Smooth muscle cell (in vitro differentiated cells): ENCODE results near the gene DRAM2. TPM values are rescaled to one million over a fixed set of nuclear protein-coding genes. Genes with fewer than 3 reads are reported as not detected.

Experiments used
- DNase-seq: peaks from one replicate; lab custom pipeline; 2025; ENCODE audit not compliant: unreplicated experiment; lab: John Stamatoyannopoulos, UW
- H2AFZ ChIP-seq: fragments of 200-600 bp; sonication (generic); 2 replicates; pipeline ENCODE4 v1.6.0; 2016; ENCODE audit warnings: antibody characterized with exemption, low read depth, mild to moderate bottlenecking
- H3F3A ChIP-seq: fragments of 200-600 bp; sonication (generic); 2 replicates; pipeline ENCODE4 v1.6.0; 2017; ENCODE audit warnings: antibody characterized with exemption, low read depth
- H3K27ac ChIP-seq: fragments of 200-600 bp; sonication (generic); 2 replicates; pipeline ENCODE4 v1.5.1; 2016; ENCODE audit warnings: low read depth, mild to moderate bottlenecking
- H3K27me3 ChIP-seq: fragments of 200-600 bp; sonication (generic); 2 replicates; pipeline ENCODE4 v1.6.1; 2016; ENCODE audit warnings: low read depth, mild to moderate bottlenecking
- H3K36me3 ChIP-seq: fragments of 200-600 bp; sonication (generic); 2 replicates; pipeline ENCODE4 v1.5.1; 2016; ENCODE audit warnings: low read depth
- H3K4me1 ChIP-seq: fragments of 200-600 bp; sonication (generic); 2 replicates; pipeline ENCODE4 v1.5.1; 2016; ENCODE audit warnings: low read depth
- H3K4me2 ChIP-seq: fragments of 200-600 bp; sonication (generic); 2 replicates; pipeline ENCODE4 v1.6.0; 2016; ENCODE audit warnings: mild to moderate bottlenecking
- H3K4me3 ChIP-seq: fragments of 200-600 bp; sonication (generic); 2 replicates; pipeline ENCODE4 v1.5.1; 2016; ENCODE audit warnings: mild to moderate bottlenecking
- H3K79me2 ChIP-seq: fragments of 200-600 bp; sonication (generic); 2 replicates; pipeline ENCODE4 v1.6.0; 2016; ENCODE audit warnings: low read depth, mild to moderate bottlenecking
- H3K9ac ChIP-seq: fragments of 200-600 bp; sonication (generic); 2 replicates; pipeline ENCODE4 v1.6.0; 2016; ENCODE audit warnings: low read depth
- H3K9me3 ChIP-seq: fragments of 200-600 bp; sonication (generic); replicated peaks from 2 replicates; pipeline ENCODE4 v1.5.1; 2016; ENCODE audit warnings: low read depth
- H4K20me1 ChIP-seq: fragments of 200-600 bp; sonication (generic); 2 replicates; pipeline ENCODE4 v1.6.0; 2016; ENCODE audit warnings: low read depth
- CTCF ChIP-seq: fragments of 200-600 bp; sonication (generic); IDR thresholded peaks from 2 replicates; pipeline ENCODE4 v1.5.1; 2017; ENCODE audit warnings: borderline replicate concordance, mild to moderate bottlenecking, antibody characterized with exemption; ENCODE audit not compliant: insufficient read depth, poor library complexity, severe bottlenecking
- WGBS: methylation state at CpG from one replicate; pipeline ENCODE4 v1.1.7; 2016; ENCODE audit warnings: low lambda C conversion rate; 5-methylcytosine and 5-hydroxymethylcytosine counted together
- polyA plus RNA-seq: library from polyadenylated mRNA; unstranded; fragments of >200 nt; fragmentation: Nextera tagmentation; extraction: Ambion mirVana; gene quantifications from 2 replicates; pipeline ENCODE4 v1.2.1, GENCODE V29; 2016
- total RNA-seq: library from RNA; depleted of rRNA; stranded (reverse); fragments of >200 nt; gene quantifications from 2 replicates; pipeline ENCODE4 v1.2.3, GENCODE V29; 2014

Gene DRAM2
- total and polyA plus RNA-seq, 2 experiments from 2014 or later: 80.3 to 122 TPM

- H3F3A ChIP-seq: no peaks in the 10 kb centered on the region
- peaks cover 3% of the 10 kb centered on the region for H3K36me3 ChIP-seq
Observed at GRCh38 chr1:111174070-111174469, 34.2 kb upstream of the DRAM2 start.

GRCh38 chr1:111172463-111172862 is 32.6 kb upstream of the DRAM2 start:
- no peak for TF ChIP-seq CTCF

More at GRCh38 chr1:111174070-111174469, 34.2 kb upstream of the DRAM2 start:
- H4K20me1 ChIP-seq: peaks cover 3% of the 10 kb centered on the region
- no peaks in the 10 kb centered on the region for H3K27me3 ChIP-seq
- DNase-seq: no peak
- H3K9me3 ChIP-seq: no peaks in the 10 kb centered on the region
- no peak overlapping the region for H2AFZ ChIP-seq
- no peak for TF ChIP-seq CTCF
- no peak overlapping the region for H3K9ac ChIP-seq
- H3K4me3 ChIP-seq: no peak overlapping the region
- no peak overlapping the region for H3K4me2 ChIP-seq
- H3K4me1 ChIP-seq: no peaks in the 10 kb centered on the region
- no peak overlapping the region for H3K27ac ChIP-seq
- H3K79me2 ChIP-seq: peaks cover 4% of the 10 kb centered on the region

GRCh38 chr1:111164151-111164550 is 24.3 kb upstream of the DRAM2 start:
- Histone ChIP-seq H3K9ac (no peak overlapping the region), H3K79me2 (no peaks in the 10 kb centered on the region), H3K27me3 (no peaks in the 10 kb centered on the region), H3K9me3 (no peaks in the 10 kb centered on the region), H3F3A (no peaks in the 10 kb centered on the region), H2AFZ (no peak overlapping the region), H3K4me3 (no peak overlapping the region), H3K4me2 (no peak overlapping the region), H3K27ac (no peak overlapping the region), H3K4me1 (no peaks in the 10 kb centered on the region), H4K20me1 (peaks cover 15% of the 10 kb centered on the region), H3K36me3 (peaks cover 16% of the 10 kb centered on the region)
- no peak for TF ChIP-seq CTCF
- 76% methylated on average over 2 of the region's 2 CpGs for WGBS
- DNase-seq: no peak

More at GRCh38 chr1:111172463-111172862, 32.6 kb upstream of the DRAM2 start:
- H2AFZ ChIP-seq: no peak overlapping the region
- DNase-seq: no peak
- no peaks in the 10 kb centered on the region for H3K4me1 ChIP-seq
- H3K27ac ChIP-seq: no peak overlapping the region
- H3K4me2 ChIP-seq: no peak overlapping the region
- no peak overlapping the region for H3K4me3 ChIP-seq
- H4K20me1 ChIP-seq: peaks cover 3% of the 10 kb centered on the region
- H3K36me3 ChIP-seq: peaks cover 12% of the 10 kb centered on the region
- no peaks in the 10 kb centered on the region for H3F3A ChIP-seq
- H3K9ac ChIP-seq: no peak overlapping the region
- peaks cover 4% of the 10 kb centered on the region for H3K79me2 ChIP-seq
- H3K27me3 ChIP-seq: no peaks in the 10 kb centered on the region
- H3K9me3 ChIP-seq: no peaks in the 10 kb centered on the region

GRCh38 chr1:111163363-111163762 is 23.5 kb upstream of the DRAM2 start:
- WGBS: 93% methylated on average over 4 of the region's 4 CpGs
- H2AFZ ChIP-seq: no peak overlapping the region

More at GRCh38 chr1:111163363-111163762, 23.5 kb upstream of the DRAM2 start:
- peaks cover 18% of the 10 kb centered on the region for H4K20me1 ChIP-seq
- no peaks in the 10 kb centered on the region for H3K79me2 ChIP-seq
- TF ChIP-seq CTCF: no peak
- H3K4me2 ChIP-seq: no peak overlapping the region
- no peaks in the 10 kb centered on the region for H3K9me3 ChIP-seq
- H3K4me3 ChIP-seq: no peak overlapping the region
- H3K4me1 ChIP-seq: no peaks in the 10 kb centered on the region
- no peak overlapping the region for H3K27ac ChIP-seq
- H3K36me3 ChIP-seq: peaks cover 14% of the 10 kb centered on the region
- no peak overlapping the region for H3K9ac ChIP-seq
- H3F3A ChIP-seq: no peaks in the 10 kb centered on the region
- H3K27me3 ChIP-seq: no peaks in the 10 kb centered on the region
- no peak for DNase-seq
